ENCODE data around the gene ADAM8. TPM values are rescaled to one million over a fixed set of nuclear protein-coding genes. Genes with fewer than 3 reads are reported as not detected.

ADAM8 gene
- total RNA-seq, 2 donors from 2014 or later: 3.4 to 4.6 TPM

- WGBS, 2 donors: 2 to 15% methylated on average over 8 to 23 of the region's 46 CpGs
- TF ChIP-seq CTCF (IDR thresholded peaks at IDR 0.05): peak in 2 of 7 experiments; percentile 9 to 12
- peak in 2 of 3 donors; percentile 5 to 17 for TF ChIP-seq POLR2A (IDR thresholded peaks at IDR 0.05)
- H3K4me1 ChIP-seq: peaks cover 32% of the 10 kb centered on the region
- no peaks in the 10 kb centered on the region for H3K9me3 ChIP-seq
- DNase-seq (peak; percentile 95 to 99 (median 96)), ATAC-seq (peak; percentile 89)
- H3K4me3 ChIP-seq: peak overlapping the region; percentile 63 to 79
- H3K27ac ChIP-seq: peak overlapping the region; percentile 91 to 99 (median 93)
- H3K36me3 ChIP-seq (replicated peaks in 1 of 2; ENCODE audit: insufficient read depth in 1 of 2, low read depth in 2 of 2): no peaks in the 10 kb centered on the region
- no peaks in the 10 kb centered on the region for H3K27me3 ChIP-seq
- intact Hi-C loops (cut with DNase I): no loop called here
Measured at GRCh38 chr10:133309100-133309719, 32.5 kb upstream of the ADAM8 start.

- Histone ChIP-seq H3K9me3 (no peaks in the 10 kb centered on the region), H3K27me3 (no peaks in the 10 kb centered on the region), H3K27ac (peak within 1 kb of the TSS; percentile 91 to 99 (median 93)), H3K4me1 (peaks cover 28% of the 10 kb centered on the region), H3K4me3 (peak within 1 kb of the TSS; percentile 63 to 79), H3K36me3 (replicated peaks in 1 of 2; ENCODE audit: insufficient read depth in 1 of 2, low read depth in 2 of 2) (no peaks in the 10 kb centered on the region)
- DNase-seq: peak; percentile 84 to 88 (median 88)
- TF ChIP-seq CTCF (IDR thresholded peaks at IDR 0.05): peak in 3 of 7 experiments; percentile 4 to 26 (median 11)
- TF ChIP-seq POLR2A (IDR thresholded peaks at IDR 0.05): peak; percentile 34 to 74 (median 45)
- 1% methylated on average over 14 to 78 of the region's 89 CpGs for WGBS, 2 donors
- peak; percentile 78 for ATAC-seq
- intact Hi-C loops (cut with DNase I): no loop called here
Measured at GRCh38 chr10:133308421-133309099, 31.9 kb upstream of the ADAM8 start, which contains the start of the genes TUBGCP2 and ZNF511. TSS of gene TUBGCP2 (minus strand) at chr10:133308872. CDS start at chr10:133302941, 5,931 bp downstream. TSS of gene ZNF511 (plus strand) at chr10:133308914. CDS start at chr10:133308944, 30 bp downstream.

GRCh38 chr10:133307776-133308420 is 31.2 kb upstream of the ADAM8 start:
- TF ChIP-seq POLR2A (IDR thresholded peaks at IDR 0.05) (peak in 2 of 3 donors; percentile 41 to 79), CTCF (IDR thresholded peaks at IDR 0.05) (peak; percentile 70 to 89 (median 83))
- peak; percentile 91 to 96 (median 94) for DNase-seq
- H3K4me1 ChIP-seq: peaks cover 28% of the 10 kb centered on the region
- 2% methylated on average over 25 of the region's 25 CpGs for WGBS, 2 donors
- H3K27me3 ChIP-seq: no peaks in the 10 kb centered on the region
- peak overlapping the region; percentile 63 to 79 for H3K4me3 ChIP-seq
- no peaks in the 10 kb centered on the region for H3K36me3 ChIP-seq (replicated peaks in 1 of 2; ENCODE audit: insufficient read depth in 1 of 2, low read depth in 2 of 2)
- H3K9me3 ChIP-seq: no peaks in the 10 kb centered on the region
- H3K27ac ChIP-seq: peak overlapping the region; percentile 91 to 99 (median 93)
- intact Hi-C loops (cut with DNase I): no loop called here
- peak; percentile 57 for ATAC-seq

GRCh38 chr10:133306941-133307379 is 30.3 kb upstream of the ADAM8 start:
- DNase-seq: no peak

More at GRCh38 chr10:133306941-133307379, 30.3 kb upstream of the ADAM8 start:
- no peak overlapping the region for H3K27ac ChIP-seq
- H3K4me3 ChIP-seq: no peak overlapping the region
- no peaks in the 10 kb centered on the region for H3K9me3 ChIP-seq
- intact Hi-C loops (cut with DNase I): no loop called here
- H3K4me1 ChIP-seq: peaks cover 28% of the 10 kb centered on the region
- no peaks in the 10 kb centered on the region for H3K27me3 ChIP-seq
- 72 to 73% methylated on average over 9 to 17 of the region's 17 CpGs for WGBS, 2 donors
- no peak for ATAC-seq
- TF ChIP-seq POLR2A (IDR thresholded peaks at IDR 0.05) (no peak), CTCF (IDR thresholded peaks at IDR 0.05) (no peak)
- peaks cover 0 to 5% of the 10 kb centered on the region in 2 donors for H3K36me3 ChIP-seq (replicated peaks in 1 of 2; ENCODE audit: insufficient read depth in 1 of 2, low read depth in 2 of 2)

Measured in body of pancreas (tissue), 4 donors.